Nephron (organoid): ENCODE measurements around the gene SUPT4H1.

Experiments
- H3K27ac Mint-ChIP-seq, 3 experiments: 2 replicates each; pipeline ENCODE4 v1.8.0; 2020; ENCODE audit warnings: mixed read lengths in 3 of 3, mild to moderate bottlenecking in 2 of 3, moderate library complexity in 1 of 3
- H3K27me3 Mint-ChIP-seq: 2 replicates; pipeline ENCODE4 v1.8.0; 2021; ENCODE audit warnings: low read depth, mild to moderate bottlenecking, moderate library complexity, mixed read lengths
- H3K36me3 Mint-ChIP-seq: 2 replicates; pipeline ENCODE4 v1.8.0; 2020; ENCODE audit warnings: low read depth, mixed read lengths
- H3K4me1 Mint-ChIP-seq: 2 replicates; pipeline ENCODE4 v1.8.0; 2020; ENCODE audit warnings: mixed read lengths
- H3K4me3 Mint-ChIP-seq, 3 experiments: 2 replicates each; pipeline ENCODE4 v1.8.0; 2020; ENCODE audit warnings: mild to moderate bottlenecking in 3 of 3, mixed read lengths in 3 of 3, moderate library complexity in 2 of 3
- H3K9me3 Mint-ChIP-seq: 2 replicates; pipeline ENCODE4 v1.8.0; 2020; ENCODE audit warnings: mixed read lengths
- CTCF ChIP-seq, 3 experiments: fragments of 200-600 bp; sonication (generic); IDR thresholded peaks; one replicate each; pipeline ENCODE4 v1.5.0; 2021; ENCODE audit warnings: antibody characterized with exemption in 3 of 3; ENCODE audit not compliant: unreplicated experiment in 3 of 3

Gene SUPT4H1

GRCh38 chr17:58313815-58314705 lies 37.9 kb downstream of the SUPT4H1 start:
- Mint-ChIP-seq H3K27me3 (peaks cover 4% of the 10 kb centered on the region), H3K4me1 (no peaks in the 10 kb centered on the region), H3K9me3 (no peaks in the 10 kb centered on the region), H3K4me3 (no peak overlapping the region), H3K27ac (no peak overlapping the region), H3K36me3 (no peaks in the 10 kb centered on the region)
- TF ChIP-seq CTCF (IDR thresholded peaks at IDR 0.05; ENCODE audit: unreplicated experiment in 3 of 3), result no peak

GRCh38 chr17:58312829-58313228 lies 39.2 kb downstream of the SUPT4H1 start:
- H3K36me3 Mint-ChIP-seq, result no peaks in the 10 kb centered on the region
- no peak overlapping the region for H3K27ac Mint-ChIP-seq
- no peak overlapping the region for H3K4me3 Mint-ChIP-seq
- no peaks in the 10 kb centered on the region for H3K9me3 Mint-ChIP-seq
- peaks cover 4% of the 10 kb centered on the region for H3K27me3 Mint-ChIP-seq
- no peaks in the 10 kb centered on the region for H3K4me1 Mint-ChIP-seq
- TF ChIP-seq CTCF (IDR thresholded peaks at IDR 0.05; ENCODE audit: unreplicated experiment in 3 of 3), result no peak

GRCh38 chr17:58312021-58312630 lies 39.9 kb downstream of the SUPT4H1 start:
- no peaks in the 10 kb centered on the region for H3K36me3 Mint-ChIP-seq

GRCh38 chr17:58311429-58311894 lies 40.5 kb downstream of the SUPT4H1 start:
- TF ChIP-seq CTCF (IDR thresholded peaks at IDR 0.05; ENCODE audit: unreplicated experiment in 3 of 3), result no peak
- H3K27ac Mint-ChIP-seq, result no peak overlapping the region
- no peaks in the 10 kb centered on the region for H3K4me1 Mint-ChIP-seq
- H3K4me3 Mint-ChIP-seq, result no peak overlapping the region
- no peaks in the 10 kb centered on the region for H3K9me3 Mint-ChIP-seq
- no peaks in the 10 kb centered on the region for H3K36me3 Mint-ChIP-seq
- peaks cover 7% of the 10 kb centered on the region for H3K27me3 Mint-ChIP-seq

More at GRCh38 chr17:58312021-58312630, 39.9 kb downstream of the SUPT4H1 start:
- Mint-ChIP-seq H3K9me3 (no peaks in the 10 kb centered on the region), H3K4me3 (no peak overlapping the region), H3K27ac (no peak overlapping the region), H3K27me3 (peaks cover 7% of the 10 kb centered on the region), H3K4me1 (no peaks in the 10 kb centered on the region)
- no peak for TF ChIP-seq CTCF (IDR thresholded peaks at IDR 0.05; ENCODE audit: unreplicated experiment in 3 of 3)

GRCh38 chr17:58310511-58311428 lies 41.2 kb downstream of the SUPT4H1 start:
- peaks cover 4% of the 10 kb centered on the region for H3K27me3 Mint-ChIP-seq
- H3K4me3 Mint-ChIP-seq, result no peak overlapping the region
- H3K4me1 Mint-ChIP-seq, result no peaks in the 10 kb centered on the region
- no peaks in the 10 kb centered on the region for H3K36me3 Mint-ChIP-seq
- no peak for TF ChIP-seq CTCF (IDR thresholded peaks at IDR 0.05; ENCODE audit: unreplicated experiment in 3 of 3)
- H3K27ac Mint-ChIP-seq, result no peak overlapping the region
- H3K9me3 Mint-ChIP-seq, result no peaks in the 10 kb centered on the region
